CD14-positive monocyte (primary cell): ENCODE measurements around the gene GPSM3. TPM values are rescaled to one million over a fixed set of nuclear protein-coding genes. Genes with fewer than 3 reads are reported as not detected.

Source experiments
- DNase-seq, 3 donors: peaks; one replicate each; pipeline ENCODE4 v3.0.0-alpha.2; 2011 to 2022
- H2AFZ ChIP-seq: 2 replicates; pipeline ENCODE4 v1.6.0; 2012; ENCODE audit warnings: mild to moderate bottlenecking, low read depth, low read length, inconsistent platforms; ENCODE audit not compliant: insufficient read depth, poor library complexity, severe bottlenecking
- H3K27ac ChIP-seq, 2 donors: 1 replicate in 1 of 2; 2 replicates in 1 of 2; pipeline ENCODE4 v1.5.1; 2012 to 2013; ENCODE audit warnings: low read length in 2 of 2, control low read depth in 1 of 2, inconsistent platforms in 1 of 2, low read depth in 1 of 2, mild to moderate bottlenecking in 1 of 2
- H3K27me3 ChIP-seq, 2 donors: one replicate each; pipeline versions ENCODE4 v1.6.0 to v1.6.1; 2011 to 2013; ENCODE audit warnings: low read length in 2 of 2; ENCODE audit not compliant: control insufficient read depth in 2 of 2, insufficient read depth in 2 of 2
- H3K36me3 ChIP-seq, 2 donors: replicated peaks in 1 of 2; 1 replicate in 1 of 2; 2 replicates in 1 of 2; pipeline versions ENCODE4 v1.5.1 to v1.6.1; 2012 to 2013; ENCODE audit warnings: low read length in 2 of 2, control low read depth in 1 of 2, inconsistent platforms in 1 of 2, mild to moderate bottlenecking in 1 of 2; ENCODE audit not compliant: insufficient read depth in 2 of 2, control insufficient read depth in 1 of 2
- H3K4me1 ChIP-seq, 2 donors: 1 replicate in 1 of 2; 2 replicates in 1 of 2; pipeline versions ENCODE4 v1.5.1 to v1.6.1; 2012 to 2013; ENCODE audit warnings: low read length in 2 of 2, control low read depth in 1 of 2, inconsistent platforms in 1 of 2, mild to moderate bottlenecking in 1 of 2, moderate library complexity in 1 of 2; ENCODE audit not compliant: insufficient read depth in 2 of 2, control insufficient read depth in 1 of 2
- H3K4me2 ChIP-seq: replicated peaks from 2 replicates; pipeline ENCODE3; 2012; ENCODE audit warnings: low read length, moderate library complexity, mild to moderate bottlenecking; ENCODE audit not compliant: poor library complexity, severe bottlenecking; ENCODE audit errors: extremely low read depth
- H3K4me3 ChIP-seq, 3 experiments: fragments of 200-600 bp in 1 of 3; sonication (generic) in 1 of 3; replicated peaks in 1 of 3; 1 replicate in 2 of 3; 2 replicates in 1 of 3; pipeline ENCODE4 v1.5.1; 2011 to 2013; ENCODE audit warnings: low read length in 3 of 3, mild to moderate bottlenecking in 3 of 3, control low read depth in 2 of 3, low read depth in 2 of 3, inconsistent platforms in 1 of 3, moderate library complexity in 1 of 3
- H3K79me2 ChIP-seq: 2 replicates; pipeline ENCODE4 v1.6.0; 2012; ENCODE audit warnings: mild to moderate bottlenecking, control low read depth, inconsistent platforms, low read length, moderate library complexity; ENCODE audit not compliant: insufficient read depth
- H3K9ac ChIP-seq: 2 replicates; pipeline ENCODE4 v1.6.0; 2017; ENCODE audit warnings: low read length, mild to moderate bottlenecking; ENCODE audit not compliant: insufficient read depth, poor library complexity, severe bottlenecking
- H3K9me3 ChIP-seq, 2 donors: replicated peaks in 1 of 2; 1 replicate in 1 of 2; 2 replicates in 1 of 2; pipeline versions ENCODE4 v1.5.1 to v1.6.1; 2012 to 2013; ENCODE audit warnings: low read length in 2 of 2, control low read depth in 1 of 2; ENCODE audit not compliant: control insufficient read depth in 1 of 2, insufficient read depth in 1 of 2
- H4K20me1 ChIP-seq: 2 replicates; pipeline ENCODE4 v1.6.0; 2012; ENCODE audit warnings: mild to moderate bottlenecking, low read length, control low read depth, moderate library complexity; ENCODE audit not compliant: insufficient read depth
- H3K27ac Mint-ChIP-seq, 7 donors: one replicate each; pipeline ENCODE4 v1.8.0; 2020; ENCODE audit warnings: mild to moderate bottlenecking in 7 of 7, mixed read lengths in 7 of 7, moderate library complexity in 6 of 7, inconsistent platforms in 2 of 7
- H3K27me3 Mint-ChIP-seq, 3 donors: one replicate each; pipeline ENCODE4 v1.8.0; 2021 to 2022; ENCODE audit warnings: low read depth in 3 of 3, mild to moderate bottlenecking in 3 of 3, mixed read lengths in 3 of 3, moderate library complexity in 3 of 3, inconsistent platforms in 1 of 3
- H3K36me3 Mint-ChIP-seq, 2 donors: one replicate each; pipeline ENCODE4 v1.8.0; 2020; ENCODE audit warnings: mixed read lengths in 2 of 2, inconsistent platforms in 1 of 2, mild to moderate bottlenecking in 1 of 2
- H3K4me1 Mint-ChIP-seq: one replicate; pipeline ENCODE4 v1.8.0; 2020; ENCODE audit warnings: mild to moderate bottlenecking, mixed read lengths
- H3K4me3 Mint-ChIP-seq, 2 donors: one replicate each; pipeline ENCODE4 v1.8.0; 2020; ENCODE audit warnings: mild to moderate bottlenecking in 2 of 2, mixed read lengths in 2 of 2, moderate library complexity in 1 of 2
- H3K9me3 Mint-ChIP-seq, 7 donors: one replicate each; pipeline ENCODE4 v1.8.0; 2020 to 2022; ENCODE audit warnings: mixed read lengths in 7 of 7, mild to moderate bottlenecking in 6 of 7, moderate library complexity in 6 of 7, inconsistent platforms in 2 of 7
- WGBS: methylation state at CpG from one replicate; pipeline ENCODE4 v1.1.5; 2013; ENCODE audit warnings: missing lambda C conversion rate; ENCODE audit not compliant: insufficient coverage; 5-methylcytosine and 5-hydroxymethylcytosine counted together
- intact Hi-C, 2 donors: fragments of 100-400 bp; cut with micrococcal nuclease; formaldehyde crosslinking; loops; one replicate each; pipeline versions ENCODE4 v1.15.0 to v1.15.1; 2023
- polyA plus RNA-seq, 3 donors: library from polyadenylated mRNA; depleted of rRNA in 1 of 3; unstranded in 2 of 3; stranded (reverse) in 1 of 3; fragments of 300-500 nt in 2 of 3; fragments of >200 nt in 1 of 3; fragmentation: Illumina TruSeq in 2 of 3; gene quantifications; 1 replicate in 2 of 3; 2 replicates in 1 of 3; pipeline ENCODE4 v1.2.3, GENCODE V29; 2012 to 2021
- TF ChIP-seq, protein P1 (sequence below): fragments of 200-600 bp; IDR thresholded peaks from one replicate; pipeline ENCODE4 v1.8.0; 2022; ENCODE audit warnings: antibody characterized with exemption, mild to moderate bottlenecking

Gene GPSM3
- polyA plus RNA-seq, 3 donors, result 86.1 to 340 (median 101) TPM

DNA sequence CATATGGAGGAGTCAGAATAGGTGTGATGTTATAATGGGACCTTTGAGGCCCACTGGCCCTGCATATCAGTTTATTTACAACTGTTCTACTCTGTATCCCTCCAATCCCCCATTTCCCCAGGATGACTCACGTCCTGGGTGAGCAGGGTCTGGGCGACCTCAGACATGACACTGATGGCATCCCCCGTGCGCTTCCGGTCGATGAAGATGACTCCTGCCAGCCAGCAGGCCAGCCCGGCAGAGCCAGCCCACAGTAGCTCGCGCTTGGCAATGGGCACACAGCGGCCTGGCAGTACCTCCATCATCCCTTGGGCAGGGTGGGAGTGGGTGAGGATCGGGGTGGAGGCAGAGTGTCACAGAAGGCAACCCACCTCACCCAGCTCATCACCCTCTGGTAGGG lies 22.1 kb downstream of the GPSM3 start:
- Mint-ChIP-seq H3K36me3 (peaks cover 32 to 38% of the 10 kb centered on the region in 2 donors), H3K4me3 (no peak overlapping the region), H3K9me3 (no peaks in the 10 kb centered on the region), H3K27me3 (peaks cover 0 to 3% (median 0%) of the 10 kb centered on the region in 3 donors), H3K4me1 (peaks cover 25% of the 10 kb centered on the region), H3K27ac (peak overlapping the region in 3 of 7 donors; percentile 47 to 64 (median 48))
- TF ChIP-seq, protein P1, sequence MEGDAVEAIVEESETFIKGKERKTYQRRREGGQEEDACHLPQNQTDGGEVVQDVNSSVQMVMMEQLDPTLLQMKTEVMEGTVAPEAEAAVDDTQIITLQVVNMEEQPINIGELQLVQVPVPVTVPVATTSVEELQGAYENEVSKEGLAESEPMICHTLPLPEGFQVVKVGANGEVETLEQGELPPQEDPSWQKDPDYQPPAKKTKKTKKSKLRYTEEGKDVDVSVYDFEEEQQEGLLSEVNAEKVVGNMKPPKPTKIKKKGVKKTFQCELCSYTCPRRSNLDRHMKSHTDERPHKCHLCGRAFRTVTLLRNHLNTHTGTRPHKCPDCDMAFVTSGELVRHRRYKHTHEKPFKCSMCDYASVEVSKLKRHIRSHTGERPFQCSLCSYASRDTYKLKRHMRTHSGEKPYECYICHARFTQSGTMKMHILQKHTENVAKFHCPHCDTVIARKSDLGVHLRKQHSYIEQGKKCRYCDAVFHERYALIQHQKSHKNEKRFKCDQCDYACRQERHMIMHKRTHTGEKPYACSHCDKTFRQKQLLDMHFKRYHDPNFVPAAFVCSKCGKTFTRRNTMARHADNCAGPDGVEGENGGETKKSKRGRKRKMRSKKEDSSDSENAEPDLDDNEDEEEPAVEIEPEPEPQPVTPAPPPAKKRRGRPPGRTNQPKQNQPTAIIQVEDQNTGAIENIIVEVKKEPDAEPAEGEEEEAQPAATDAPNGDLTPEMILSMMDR, result no peak
- no peaks in the 10 kb centered on the region for H3K9me3 ChIP-seq
- H3K36me3 ChIP-seq, result peaks cover 27 to 32% of the 10 kb centered on the region in 2 donors
- peaks cover 11% of the 10 kb centered on the region for H3K79me2 ChIP-seq
- H3K4me3 ChIP-seq, result no peak overlapping the region
- no peaks in the 10 kb centered on the region for H4K20me1 ChIP-seq
- no peak overlapping the region for H2AFZ ChIP-seq
- no peaks in the 10 kb centered on the region for H3K27me3 ChIP-seq
- H3K27ac ChIP-seq, result no peak overlapping the region
- no peak for DNase-seq
- WGBS, result 87% methylated on average over 2 of the region's 11 CpGs
- intact Hi-C loops, result no loop called here
- peaks cover 14 to 20% of the 10 kb centered on the region in 2 donors for H3K4me1 ChIP-seq
- H3K4me2 ChIP-seq, result no peak overlapping the region
- no peak overlapping the region for H3K9ac ChIP-seq

DNA sequence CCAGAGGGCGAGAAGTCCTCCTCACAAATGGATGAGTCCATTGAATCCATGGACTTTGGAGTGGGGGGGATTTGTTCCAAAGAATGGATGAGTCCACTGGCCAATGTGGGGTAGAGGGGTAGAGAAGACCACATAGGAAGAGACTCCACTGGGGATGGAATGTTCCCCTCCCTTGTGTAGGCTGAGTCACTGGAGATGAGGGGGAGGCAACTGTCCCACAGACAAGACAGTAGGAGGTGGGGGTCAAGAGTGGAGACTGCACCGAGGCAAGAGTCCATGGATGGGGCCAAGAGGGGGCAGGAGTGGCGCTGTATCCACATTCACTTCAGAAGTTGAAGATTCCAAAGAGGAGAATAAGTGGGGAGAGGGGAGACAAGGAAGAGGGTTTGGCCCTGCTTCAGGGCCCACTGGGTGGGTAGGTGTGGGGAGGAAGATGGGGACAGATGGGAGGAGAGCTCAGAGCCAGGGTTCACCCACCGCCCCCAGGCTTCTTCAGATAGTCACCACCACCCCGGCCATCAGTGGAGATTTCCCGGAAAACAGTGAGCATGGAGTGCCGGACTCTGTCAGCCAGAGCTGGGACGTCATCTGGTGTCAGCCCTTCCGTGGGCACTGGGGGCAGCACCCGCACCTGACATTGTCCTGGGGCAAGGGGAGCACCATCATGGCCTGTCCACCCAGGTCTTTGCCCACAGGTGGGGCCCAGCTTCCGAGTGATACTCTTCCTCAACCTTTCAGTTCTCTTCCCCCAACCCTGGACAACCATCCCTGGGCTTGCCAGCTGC lies 23.4 kb downstream of the GPSM3 start:
- Mint-ChIP-seq H3K36me3 (peaks cover 32 to 38% of the 10 kb centered on the region in 2 donors), H3K27me3 (peaks cover 0 to 3% (median 0%) of the 10 kb centered on the region in 3 donors), H3K4me3 (no peak overlapping the region), H3K9me3 (no peaks in the 10 kb centered on the region), H3K4me1 (peaks cover 14% of the 10 kb centered on the region), H3K27ac (peak overlapping the region in 1 of 7 donors; percentile 16)
- TF ChIP-seq, protein P1, result no peak
- no peak overlapping the region for H3K27ac ChIP-seq
- no peak overlapping the region for H3K4me2 ChIP-seq
- intact Hi-C loops, result no loop called here
- peaks cover 7 to 13% of the 10 kb centered on the region in 2 donors for H3K4me1 ChIP-seq
- H4K20me1 ChIP-seq, result no peaks in the 10 kb centered on the region
- H3K4me3 ChIP-seq, result no peak overlapping the region
- peaks cover 27 to 32% of the 10 kb centered on the region in 2 donors for H3K36me3 ChIP-seq
- DNase-seq, result no peak
- H3K27me3 ChIP-seq, result no peaks in the 10 kb centered on the region
- H3K9ac ChIP-seq, result no peak overlapping the region
- H3K9me3 ChIP-seq, result no peaks in the 10 kb centered on the region
- 95% methylated on average over 9 of the region's 11 CpGs for WGBS
- H3K79me2 ChIP-seq, result no peaks in the 10 kb centered on the region
- no peak overlapping the region for H2AFZ ChIP-seq
